AG08396 (cell line): ENCODE results near the gene CDX1.

Experiments used
- DNase-seq: peaks from one replicate; pipeline ENCODE4 v3.0.0; 2012; ENCODE audit warnings: low spot score, mixed read lengths

CDX1 gene

GRCh38 chr5:150146862-150147601, 19.5 kb upstream of the CDX1 start:
- no peak for DNase-seq

- no peak for DNase-seq
Observed at GRCh38 chr5:150147670-150148069, 18.9 kb upstream of the CDX1 start.

GRCh38 chr5:150148117-150148927, 18.3 kb upstream of the CDX1 start:
- no peak for DNase-seq

- DNase-seq: no peak
Observed at GRCh38 chr5:150149618-150150017, 17.0 kb upstream of the CDX1 start.

GRCh38 chr5:150152636-150153462, 13.7 kb upstream of the CDX1 start:
- no peak for DNase-seq

- DNase-seq: no peak
Observed at GRCh38 chr5:150153483-150153882, 13.1 kb upstream of the CDX1 start.

GRCh38 chr5:150153957-150154617, 12.5 kb upstream of the CDX1 start:
- peak; percentile 64 for DNase-seq

GRCh38 chr5:150154618-150155128, 11.9 kb upstream of the CDX1 start:
- DNase-seq: no peak

GRCh38 chr5:150155258-150156026, 11.1 kb upstream of the CDX1 start, which contains the start of gene PDGFRB:
Gene PDGFRB (minus strand): TSS chr5:150155845. CDS start chr5:150137047, 18,798 bp downstream.
- DNase-seq: peak; percentile 91

- no peak for DNase-seq
Observed at GRCh38 chr5:150156027-150156368, 10.6 kb upstream of the CDX1 start.

- no peak for DNase-seq
Observed at GRCh38 chr5:150156540-150156939, 10.0 kb upstream of the CDX1 start.

GRCh38 chr5:150157168-150157567, 9.4 kb upstream of the CDX1 start:
- DNase-seq: no peak

GRCh38 chr5:150158170-150158949, 8.2 kb upstream of the CDX1 start:
- DNase-seq: no peak

- no peak for DNase-seq
Observed at GRCh38 chr5:150159031-150159430, 7.5 kb upstream of the CDX1 start.

- DNase-seq: no peak
Observed at GRCh38 chr5:150159741-150160179, 6.8 kb upstream of the CDX1 start.

- DNase-seq: no peak
Observed at GRCh38 chr5:150160448-150161081, 6.0 kb upstream of the CDX1 start.

- DNase-seq: peak; percentile 85
Observed at GRCh38 chr5:150161242-150162141, 5.1 kb upstream of the CDX1 start.

GRCh38 chr5:150162142-150162513, 4.5 kb upstream of the CDX1 start:
- DNase-seq: no peak

GRCh38 chr5:150163035-150163434, 3.5 kb upstream of the CDX1 start:
- DNase-seq: no peak
